ENCODE measurements around the gene NOS1AP. TPM values are rescaled to one million over a fixed set of nuclear protein-coding genes. Genes with fewer than 3 reads are reported as not detected.
A peak's percentile ranks its signal among the peaks of the same experiment; 100 is the strongest.
"Not testable (repeated sequence)": the region's sequence is repeated elsewhere in the genome, so short reads cannot be mapped to it uniquely, and the experiment has no call there.

NOS1AP gene
- total RNA-seq, 2 donors from 2014 or later: 3.1 to 4.0 TPM

GRCh38 chr1:162351246-162351842 is 281.9 kb downstream of the NOS1AP start:
- 67 to 80% methylated on average over 6 of the region's 6 CpGs for WGBS, 2 donors
- TF ChIP-seq CTCF (IDR thresholded peaks at IDR 0.05) (no peak), POLR2A (IDR thresholded peaks at IDR 0.05) (no peak)
- ATAC-seq: no peak

GRCh38 chr1:162351874-162352273 is 282.4 kb downstream of the NOS1AP start:
- ATAC-seq; H3K27ac ChIP-seq; H3K4me1 ChIP-seq; H3K9me3 ChIP-seq; H3K4me3 ChIP-seq; H3K27me3 ChIP-seq; DNase-seq; H3K36me3 ChIP-seq (replicated peaks in 1 of 2; ENCODE audit: insufficient read depth in 1 of 2, low read depth in 2 of 2); intact Hi-C loops (cut with DNase I): not testable (repeated sequence)
- 80 to 91% methylated on average over 3 of the region's 4 CpGs for WGBS, 2 donors

More at GRCh38 chr1:162351246-162351842, 281.9 kb downstream of the NOS1AP start:
- Histone ChIP-seq H3K4me1 (peaks cover 6% of the 10 kb centered on the region), H3K27ac (no peak overlapping the region), H3K9me3 (no peaks in the 10 kb centered on the region), H3K27me3 (no peaks in the 10 kb centered on the region), H3K36me3 (replicated peaks in 1 of 2; ENCODE audit: insufficient read depth in 1 of 2, low read depth in 2 of 2) (no peaks in the 10 kb centered on the region), H3K4me3 (no peak overlapping the region)
- intact Hi-C loops (cut with DNase I): no loop called here
- no peak for DNase-seq

GRCh38 chr1:162353078-162353477 is 283.6 kb downstream of the NOS1AP start:
- no peak overlapping the region for H3K4me3 ChIP-seq
- DNase-seq (no peak), ATAC-seq (no peak)
- intact Hi-C loops (cut with DNase I): no loop called here
- H3K27me3 ChIP-seq: no peaks in the 10 kb centered on the region
- no peaks in the 10 kb centered on the region for H3K9me3 ChIP-seq
- 88 to 89% methylated on average over 9 of the region's 9 CpGs for WGBS, 2 donors
- TF ChIP-seq CTCF (IDR thresholded peaks at IDR 0.05) (no peak), POLR2A (IDR thresholded peaks at IDR 0.05) (no peak)
- no peak overlapping the region for H3K27ac ChIP-seq
- H3K36me3 ChIP-seq (replicated peaks in 1 of 2; ENCODE audit: insufficient read depth in 1 of 2, low read depth in 2 of 2): no peaks in the 10 kb centered on the region
- H3K4me1 ChIP-seq: no peaks in the 10 kb centered on the region

GRCh38 chr1:162353702-162354101 is 284.2 kb downstream of the NOS1AP start:
- H3K36me3 ChIP-seq (replicated peaks in 1 of 2; ENCODE audit: insufficient read depth in 1 of 2, low read depth in 2 of 2): no peaks in the 10 kb centered on the region
- no peak for DNase-seq
- H3K27me3 ChIP-seq: no peaks in the 10 kb centered on the region
- H3K27ac ChIP-seq: no peak overlapping the region
- H3K4me1 ChIP-seq: no peaks in the 10 kb centered on the region
- ATAC-seq: no peak
- intact Hi-C loops (cut with DNase I): no loop called here
- WGBS, 2 donors: 77 to 91% methylated on average over 5 of the region's 5 CpGs
- H3K9me3 ChIP-seq: no peaks in the 10 kb centered on the region
- H3K4me3 ChIP-seq: no peak overlapping the region
- TF ChIP-seq CTCF (IDR thresholded peaks at IDR 0.05) (no peak), POLR2A (IDR thresholded peaks at IDR 0.05) (no peak)

- TF ChIP-seq POLR2A (IDR thresholded peaks at IDR 0.05) (no peak), CTCF (IDR thresholded peaks at IDR 0.05) (peak in 5 of 7 experiments; percentile 10 to 32 (median 22))
- no peaks in the 10 kb centered on the region for H3K36me3 ChIP-seq (replicated peaks in 1 of 2; ENCODE audit: insufficient read depth in 1 of 2, low read depth in 2 of 2)
- no peak overlapping the region for H3K27ac ChIP-seq
- intact Hi-C loops (cut with DNase I): no loop called here
- DNase-seq (no peak), ATAC-seq (no peak)
- no peaks in the 10 kb centered on the region for H3K4me1 ChIP-seq
- no peaks in the 10 kb centered on the region for H3K27me3 ChIP-seq
- no peaks in the 10 kb centered on the region for H3K9me3 ChIP-seq
- H3K4me3 ChIP-seq: no peak overlapping the region
- 51 to 57% methylated on average over 5 of the region's 5 CpGs for WGBS, 2 donors
Measured at GRCh38 chr1:162357681-162358266, 288.3 kb downstream of the NOS1AP start.

All from body of pancreas (tissue), 4 donors.